ENCODE measurements around the gene REN. TPM values are rescaled to one million over a fixed set of nuclear protein-coding genes. Genes with fewer than 3 reads are reported as not detected.

REN gene
- total RNA-seq, 1 donor from 2014 or later: not detected

- Histone ChIP-seq H3K4me1 (no peaks in the 10 kb centered on the region), H3K27me3 (ENCODE audit: low read depth) (no peaks in the 10 kb centered on the region), H3K27ac (replicated peaks) (no peak overlapping the region), H3K4me3 (no peak overlapping the region), H3K36me3 (peaks cover 2% of the 10 kb centered on the region), H3K9me3 (replicated peaks) (no peaks in the 10 kb centered on the region)
- intact Hi-C loops (cut with micrococcal nuclease): no loop called here
- TF ChIP-seq CTCF (IDR thresholded peaks at IDR 0.05; ENCODE audit: borderline replicate concordance): no peak
- no peak for DNase-seq
Observed at GRCh38 chr1:204136814-204137213, 29.3 kb downstream of the REN start.

DNA sequence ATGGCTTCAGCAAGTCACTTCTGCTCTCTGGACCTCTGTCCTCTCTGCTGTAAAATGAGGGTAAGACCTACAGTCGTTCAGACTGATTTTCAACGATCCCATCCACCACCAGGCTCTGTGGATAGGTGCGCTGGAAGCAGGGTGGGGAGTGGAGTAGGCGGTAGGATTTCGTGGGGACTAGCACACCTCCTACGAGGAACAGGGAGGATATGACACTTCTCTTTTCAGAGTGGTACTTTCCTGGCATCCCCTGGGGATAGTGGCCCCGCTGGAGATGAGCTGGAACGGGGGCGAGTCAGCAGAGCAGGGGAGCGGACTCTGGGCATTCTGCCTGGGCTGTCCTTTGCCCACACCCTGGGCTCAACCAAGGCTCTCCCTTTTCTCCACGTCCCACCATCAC is 32.0 kb downstream of the REN start:
- intact Hi-C loops (cut with micrococcal nuclease): no loop called here
- no peak for TF ChIP-seq CTCF (IDR thresholded peaks at IDR 0.05; ENCODE audit: borderline replicate concordance)
- peaks cover 18% of the 10 kb centered on the region for H3K4me1 ChIP-seq
- H3K9me3 ChIP-seq (replicated peaks): no peaks in the 10 kb centered on the region
- no peaks in the 10 kb centered on the region for H3K27me3 ChIP-seq (ENCODE audit: low read depth)
- no peak overlapping the region for H3K4me3 ChIP-seq
- DNase-seq: no peak
- H3K27ac ChIP-seq (replicated peaks): no peak overlapping the region
- H3K36me3 ChIP-seq: peaks cover 2% of the 10 kb centered on the region

- no peak for DNase-seq
- Histone ChIP-seq H3K4me3 (no peak overlapping the region), H3K27me3 (ENCODE audit: low read depth) (no peaks in the 10 kb centered on the region), H3K4me1 (peaks cover 29% of the 10 kb centered on the region), H3K9me3 (replicated peaks) (no peaks in the 10 kb centered on the region), H3K36me3 (peaks cover 2% of the 10 kb centered on the region), H3K27ac (replicated peaks) (no peak overlapping the region)
- intact Hi-C loops (cut with micrococcal nuclease): no loop called here
- TF ChIP-seq CTCF (IDR thresholded peaks at IDR 0.05; ENCODE audit: borderline replicate concordance): no peak
Observed at GRCh38 chr1:204132718-204133117, 33.4 kb downstream of the REN start.

- Histone ChIP-seq H3K9me3 (replicated peaks) (no peaks in the 10 kb centered on the region), H3K4me1 (peaks cover 37% of the 10 kb centered on the region), H3K4me3 (no peak overlapping the region), H3K36me3 (peaks cover 2% of the 10 kb centered on the region), H3K27ac (replicated peaks) (no peak overlapping the region), H3K27me3 (ENCODE audit: low read depth) (no peaks in the 10 kb centered on the region)
- intact Hi-C loops (cut with micrococcal nuclease): loop anchor here (2.0 kb wide), 1 partner anchor 261 kb away; no protein-coding TSS in a partner anchor
- DNase-seq: no peak
- TF ChIP-seq CTCF (IDR thresholded peaks at IDR 0.05; ENCODE audit: borderline replicate concordance): no peak
Observed at GRCh38 chr1:204131978-204132377, 34.2 kb downstream of the REN start.

DNA sequence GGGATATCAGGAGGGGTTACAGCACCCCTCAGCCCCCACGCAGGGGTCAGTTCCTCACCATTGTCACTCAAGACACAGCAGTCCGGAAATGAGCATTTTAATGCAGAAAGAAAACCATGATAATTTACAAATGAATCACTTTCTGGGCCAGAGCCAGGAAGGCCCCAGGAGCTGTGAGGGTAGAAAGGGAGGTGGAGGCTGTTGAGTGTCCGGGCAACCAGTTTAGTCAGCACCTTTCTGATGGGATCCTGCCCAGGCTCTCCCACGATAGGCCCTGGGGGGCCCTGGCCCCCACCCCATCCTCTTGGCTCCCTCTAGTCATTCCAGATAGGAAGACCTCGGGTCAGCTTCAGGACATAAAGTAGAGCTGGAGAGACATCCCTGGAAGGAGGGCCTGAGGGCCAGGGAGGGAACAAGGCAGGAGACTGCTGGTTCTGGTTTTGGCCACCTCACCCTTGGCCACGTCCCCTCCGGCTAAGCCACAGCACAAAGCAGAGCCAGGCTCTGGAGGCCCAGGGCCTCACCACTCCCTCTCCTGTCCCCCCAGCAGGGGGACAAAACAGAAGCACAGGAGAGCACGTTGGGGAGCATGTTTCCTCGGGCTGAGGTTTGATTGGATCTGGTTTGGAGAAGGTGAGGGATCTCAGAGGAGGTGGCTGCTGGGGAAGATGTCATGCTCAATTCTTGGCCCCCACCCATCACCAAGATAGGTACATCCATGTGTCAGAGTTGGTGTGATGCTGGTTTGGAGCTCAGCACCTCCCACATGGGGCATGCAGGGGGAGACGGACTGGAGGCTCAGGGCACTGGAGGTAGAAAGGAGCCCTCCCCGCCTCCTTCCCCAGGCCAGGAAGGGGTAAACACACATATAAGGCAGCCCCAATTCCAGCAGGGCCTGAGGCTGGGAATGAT is 34.9 kb downstream of the REN start:
- H3K27me3 ChIP-seq (ENCODE audit: low read depth): no peaks in the 10 kb centered on the region
- peaks cover 3% of the 10 kb centered on the region for H3K36me3 ChIP-seq
- H3K27ac ChIP-seq (replicated peaks): no peak overlapping the region
- H3K4me1 ChIP-seq: peaks cover 44% of the 10 kb centered on the region
- no peak for DNase-seq
- H3K9me3 ChIP-seq (replicated peaks): no peaks in the 10 kb centered on the region
- intact Hi-C loops (cut with micrococcal nuclease): loop anchor here (2.0 kb wide), 1 partner anchor 260 kb away; no protein-coding TSS in a partner anchor
- TF ChIP-seq CTCF (IDR thresholded peaks at IDR 0.05; ENCODE audit: borderline replicate concordance): no peak
- H3K4me3 ChIP-seq: no peak overlapping the region
